Femur (tissue), 1 donor: ENCODE measurements around the gene ZNF750.

Experiments
- DNase-seq: peaks from one replicate; pipeline ENCODE4 v3.0.0-alpha.2; 2017

The ZNF750 gene

DNA sequence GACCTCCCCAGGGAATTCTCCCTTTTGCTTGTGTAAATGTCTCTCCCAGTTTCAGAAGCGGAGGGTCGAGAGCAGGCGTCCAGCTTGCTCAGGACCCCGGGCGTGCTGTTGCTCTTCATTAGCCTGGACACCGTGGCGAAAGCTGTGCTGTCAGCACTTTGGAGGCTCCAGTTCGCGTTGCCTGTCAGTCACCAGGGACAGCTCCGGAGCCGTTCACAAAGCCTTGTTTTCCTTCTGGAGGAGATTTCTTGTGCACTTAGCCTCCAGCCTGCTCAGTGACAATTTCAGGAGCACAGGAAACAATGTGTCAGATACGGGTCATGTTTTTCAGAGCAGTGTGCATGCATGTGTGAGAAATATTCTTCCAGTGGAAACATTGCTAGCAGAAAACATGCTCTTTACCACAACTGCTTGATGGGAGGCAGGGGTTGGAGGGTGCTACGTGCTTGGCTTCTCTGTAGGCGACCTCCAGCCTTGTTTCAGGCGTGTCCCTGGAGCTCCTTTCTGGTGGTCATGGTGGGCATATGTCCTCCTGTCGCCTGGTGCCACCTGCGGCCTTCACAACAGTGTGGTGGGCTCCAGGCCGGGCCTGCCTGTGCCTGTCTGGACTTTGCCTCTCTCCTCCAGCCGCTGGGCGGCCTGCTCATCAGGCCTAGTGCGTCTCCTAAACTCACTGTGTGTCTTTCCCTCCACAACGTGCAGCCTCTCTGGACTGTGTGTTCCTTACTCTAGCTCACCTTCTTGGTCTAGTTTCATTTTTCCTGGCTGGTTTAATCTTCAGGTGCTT is 29.0 kb downstream of the ZNF750 start:
- DNase-seq, result no peak

DNA sequence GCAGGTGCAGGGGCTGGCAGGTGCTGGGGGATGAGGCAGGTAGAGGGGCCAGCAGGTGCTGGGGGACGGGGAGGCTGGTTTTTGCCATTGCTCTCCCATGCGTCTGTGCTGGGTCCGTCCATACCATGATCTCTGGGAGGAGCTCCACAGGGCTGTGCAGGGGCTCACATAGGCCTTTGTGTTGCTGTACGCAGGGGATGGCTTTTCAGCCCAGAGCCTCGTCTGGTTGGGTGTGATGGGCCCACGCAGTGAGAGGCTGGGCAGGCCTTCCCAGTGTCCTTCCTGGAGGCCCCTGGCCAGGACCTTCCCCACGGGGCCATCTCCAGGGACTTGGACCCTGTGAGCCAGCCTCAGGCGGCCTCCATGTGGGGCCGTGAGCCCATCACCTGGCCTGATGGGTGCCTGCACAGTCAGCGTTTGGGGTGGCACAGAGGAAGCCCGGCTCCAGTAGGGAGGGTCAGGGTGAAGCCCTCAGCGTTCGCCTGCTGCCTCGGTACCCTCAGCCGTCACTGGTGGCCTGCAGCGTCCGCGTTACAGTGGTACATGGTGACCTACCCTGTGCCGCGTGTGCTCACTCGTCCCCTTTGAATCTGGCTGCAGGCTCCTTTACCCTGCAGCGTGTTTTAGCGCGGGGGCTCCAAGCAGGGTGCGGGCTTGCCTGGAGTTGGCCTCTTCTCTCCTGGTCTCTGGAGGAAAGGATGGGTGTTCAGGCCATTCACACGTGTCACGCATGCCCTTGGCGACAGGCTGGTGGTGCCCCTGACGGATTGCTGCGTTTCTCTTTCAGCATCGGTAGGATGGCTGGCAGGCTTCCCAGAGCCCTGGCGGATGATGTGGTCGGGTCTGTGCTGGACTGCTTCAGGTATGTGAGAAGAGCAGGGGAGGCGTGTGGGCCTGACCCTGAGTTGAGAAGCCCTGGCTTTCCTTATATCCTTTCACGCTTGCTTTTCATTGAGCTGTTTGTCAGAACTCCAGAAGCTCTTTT is 30.6 kb downstream of the ZNF750 start:
- DNase-seq, result peak; percentile 45

DNA sequence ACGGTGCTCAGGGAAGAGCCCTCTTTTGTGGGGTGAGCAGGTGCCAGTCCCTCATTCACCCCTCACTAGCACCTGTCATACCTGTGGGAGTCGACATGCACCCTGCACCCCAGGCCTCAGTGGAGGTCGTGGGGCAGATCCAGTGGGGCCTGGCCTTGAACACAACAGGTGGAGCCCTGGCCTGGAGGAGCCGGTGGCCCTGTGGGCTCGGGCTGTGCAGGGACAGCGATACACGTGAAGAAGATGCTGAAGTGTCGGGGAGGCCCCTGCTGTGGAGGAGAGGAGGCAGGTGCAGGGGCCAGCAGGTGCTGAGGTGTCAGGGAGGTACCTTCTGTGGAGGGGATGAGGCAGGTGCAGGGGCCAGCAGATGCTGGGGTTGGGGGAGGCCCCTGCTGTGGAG is 31.8 kb downstream of the ZNF750 start:
- DNase-seq, result no peak

DNA sequence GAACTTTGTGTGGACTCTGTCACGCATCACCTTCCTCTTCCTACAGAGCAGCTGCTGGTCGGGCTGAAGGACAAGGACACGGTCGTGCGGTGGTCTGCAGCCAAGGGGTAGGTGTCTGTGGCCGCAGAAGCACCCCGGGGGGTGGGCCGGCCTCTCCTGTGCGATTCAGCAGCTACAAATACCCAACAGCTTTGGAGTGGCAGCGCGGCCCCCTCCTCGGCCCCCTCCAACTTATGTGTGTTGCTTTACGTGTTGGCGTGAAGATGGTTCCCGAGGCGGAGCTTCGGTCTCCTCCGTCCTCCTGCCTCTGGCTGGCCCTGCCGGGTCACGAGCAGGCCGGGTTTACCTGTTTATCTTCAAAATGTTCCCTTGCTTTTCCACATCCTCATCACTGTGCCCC is 32.3 kb downstream of the ZNF750 start:
- no peak for DNase-seq

DNA sequence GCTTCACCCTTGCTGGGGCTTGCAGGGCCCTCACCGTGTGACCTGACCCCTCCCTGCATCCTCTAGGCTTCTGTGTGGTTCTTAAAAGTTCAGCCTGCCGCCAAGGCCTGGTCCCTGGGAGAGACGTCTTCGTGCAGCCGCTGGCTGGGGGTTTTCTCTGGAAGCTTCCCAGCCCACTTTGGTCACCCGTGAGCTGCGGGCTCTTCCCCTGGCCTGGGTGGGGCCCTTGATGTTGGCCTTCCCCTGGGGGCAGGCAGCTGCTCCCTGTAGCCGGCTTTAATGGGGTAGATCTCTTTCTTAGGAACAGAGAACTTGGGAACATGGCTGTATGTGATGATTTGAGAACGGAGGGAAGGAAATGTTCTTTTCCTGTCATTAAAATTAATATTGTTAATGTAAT is 32.7 kb downstream of the ZNF750 start:
- no peak for DNase-seq

DNA sequence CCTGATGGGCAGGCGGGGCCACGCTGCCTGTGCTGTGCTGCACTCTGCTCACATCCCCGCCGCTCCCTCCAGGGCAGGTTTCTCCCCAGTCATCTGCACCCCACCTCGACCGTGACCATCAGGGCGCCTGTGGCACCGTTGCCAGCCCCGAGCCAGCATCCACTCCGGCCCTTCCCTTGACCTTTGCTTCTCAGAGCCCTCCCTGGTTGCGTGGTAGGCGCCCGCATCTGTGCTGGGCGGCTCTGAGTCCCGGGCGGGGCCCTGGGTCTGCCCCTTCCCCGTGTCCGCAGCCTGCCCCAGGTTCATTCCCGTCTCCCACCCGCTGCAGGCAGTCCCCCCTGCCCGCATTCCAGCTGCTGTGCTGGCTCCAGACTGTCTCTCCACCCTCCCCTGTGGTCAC is 33.2 kb downstream of the ZNF750 start:
- DNase-seq, result no peak

DNA sequence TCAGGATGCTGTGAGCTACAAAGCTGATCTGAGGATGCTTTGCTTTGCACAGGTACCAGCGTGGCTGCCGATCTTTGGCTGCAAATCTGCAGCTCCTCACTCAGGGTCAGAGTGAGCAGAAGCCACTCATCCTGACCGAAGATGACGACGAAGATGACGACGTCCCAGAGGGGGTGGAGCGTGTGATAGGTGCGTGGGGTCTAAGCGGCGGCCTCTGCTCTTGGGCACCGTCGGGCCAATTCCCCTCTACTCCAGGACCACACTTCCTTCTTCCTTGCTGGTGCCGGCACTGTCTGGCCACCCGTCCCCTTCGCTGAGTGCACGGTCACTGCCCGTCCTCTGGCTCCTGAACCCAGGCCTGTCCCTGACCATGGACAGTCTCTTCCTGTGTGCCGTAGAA is 34.0 kb downstream of the ZNF750 start:
- no peak for DNase-seq

DNA sequence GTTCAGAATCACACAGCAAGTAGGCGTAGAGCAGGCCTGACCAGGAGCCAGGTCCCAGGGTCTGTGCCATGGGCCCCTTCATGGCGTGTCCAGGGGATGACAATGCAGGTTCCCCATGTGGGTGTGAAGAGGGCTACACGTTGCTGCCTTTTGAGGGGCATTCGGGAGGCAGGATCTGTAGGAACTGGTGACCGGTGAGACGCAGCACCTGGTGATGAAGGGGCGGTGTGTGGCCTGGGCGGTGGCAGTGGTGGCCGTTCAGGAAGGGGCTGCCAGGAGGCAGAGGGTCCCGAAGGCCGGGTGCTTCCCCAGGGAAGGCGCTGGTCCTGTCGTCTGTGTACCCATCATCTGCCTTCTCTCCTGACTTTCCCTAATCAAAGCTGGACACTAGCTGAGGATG is 34.6 kb downstream of the ZNF750 start:
- DNase-seq, result no peak

DNA sequence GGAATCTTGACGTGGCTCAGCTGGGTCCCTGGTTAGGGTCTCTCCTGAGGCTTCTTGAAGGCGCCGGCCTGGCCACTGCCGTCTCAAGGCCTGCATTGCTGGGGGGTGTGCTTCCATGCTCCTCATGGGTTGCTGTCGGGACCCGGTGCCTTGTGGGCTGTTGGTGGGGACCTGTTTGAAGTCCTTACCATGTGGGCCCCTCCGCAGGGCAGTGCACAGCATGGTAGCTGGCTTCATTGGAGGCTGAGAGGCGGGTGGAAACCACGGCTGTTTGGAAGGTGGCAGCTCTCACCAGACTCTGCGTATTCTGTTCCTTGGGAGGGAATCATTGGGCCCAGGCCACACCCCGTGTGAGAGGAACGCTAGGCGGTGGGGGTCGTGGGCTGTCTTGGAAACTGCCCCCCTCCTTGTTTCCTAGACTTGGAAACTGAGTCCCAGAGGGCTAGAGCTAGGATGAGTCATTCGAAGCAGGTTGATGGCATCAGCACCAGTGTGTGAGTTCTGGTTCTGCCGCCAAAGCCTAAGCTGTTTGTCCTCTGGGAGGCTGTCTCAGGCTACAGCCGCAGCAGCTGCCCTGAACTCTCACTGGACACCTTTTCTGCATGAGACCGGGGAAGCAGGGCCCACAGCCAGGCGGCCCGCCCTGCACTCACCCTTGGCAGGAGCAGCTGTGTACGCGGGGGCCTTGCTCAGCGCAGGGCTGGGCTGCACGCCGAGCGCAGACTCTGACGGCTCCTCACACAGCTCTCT is 35.2 kb downstream of the ZNF750 start:
- DNase-seq, result peak; percentile 93

DNA sequence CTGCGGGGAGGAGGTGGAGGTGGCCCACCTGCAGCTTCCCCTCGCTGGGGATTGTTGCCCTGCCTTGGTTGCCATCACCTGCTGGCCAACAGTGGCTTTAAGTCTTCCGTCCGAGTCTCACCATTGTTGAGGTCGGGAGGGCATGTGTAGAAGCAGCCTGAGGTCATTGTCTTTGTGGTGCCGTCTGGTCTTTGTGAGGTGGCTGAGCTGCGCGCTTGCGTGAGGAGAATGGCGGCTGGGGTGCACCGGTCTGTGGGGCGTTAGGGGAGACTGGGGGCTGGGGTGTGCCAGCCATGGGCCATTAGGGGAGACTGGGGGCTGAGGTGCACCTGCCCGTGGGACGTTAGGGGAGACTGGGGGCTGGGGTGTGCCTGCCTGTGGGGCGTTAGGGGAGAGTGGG is 36.2 kb downstream of the ZNF750 start:
- no peak for DNase-seq

DNA sequence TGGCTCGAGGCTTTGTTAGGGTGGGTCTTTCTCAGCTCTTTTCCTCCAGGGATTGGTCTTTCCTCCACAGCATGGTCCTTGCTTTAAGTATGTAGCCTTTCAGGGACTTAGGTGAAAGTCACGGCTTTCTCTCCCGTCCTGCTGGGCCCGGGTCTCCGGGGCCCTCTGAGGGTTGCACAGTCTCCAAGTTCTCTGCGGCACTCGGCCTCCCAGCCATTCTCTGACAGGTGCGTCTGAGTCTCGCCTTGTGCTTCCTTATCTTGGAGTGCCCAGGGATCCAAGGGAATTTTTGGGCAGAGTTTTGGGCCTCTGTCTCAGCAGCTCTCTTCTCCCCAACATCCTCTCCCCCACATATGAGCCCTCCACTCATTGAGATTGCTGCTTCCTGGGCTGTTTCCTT is 36.6 kb downstream of the ZNF750 start:
- no peak for DNase-seq

DNA sequence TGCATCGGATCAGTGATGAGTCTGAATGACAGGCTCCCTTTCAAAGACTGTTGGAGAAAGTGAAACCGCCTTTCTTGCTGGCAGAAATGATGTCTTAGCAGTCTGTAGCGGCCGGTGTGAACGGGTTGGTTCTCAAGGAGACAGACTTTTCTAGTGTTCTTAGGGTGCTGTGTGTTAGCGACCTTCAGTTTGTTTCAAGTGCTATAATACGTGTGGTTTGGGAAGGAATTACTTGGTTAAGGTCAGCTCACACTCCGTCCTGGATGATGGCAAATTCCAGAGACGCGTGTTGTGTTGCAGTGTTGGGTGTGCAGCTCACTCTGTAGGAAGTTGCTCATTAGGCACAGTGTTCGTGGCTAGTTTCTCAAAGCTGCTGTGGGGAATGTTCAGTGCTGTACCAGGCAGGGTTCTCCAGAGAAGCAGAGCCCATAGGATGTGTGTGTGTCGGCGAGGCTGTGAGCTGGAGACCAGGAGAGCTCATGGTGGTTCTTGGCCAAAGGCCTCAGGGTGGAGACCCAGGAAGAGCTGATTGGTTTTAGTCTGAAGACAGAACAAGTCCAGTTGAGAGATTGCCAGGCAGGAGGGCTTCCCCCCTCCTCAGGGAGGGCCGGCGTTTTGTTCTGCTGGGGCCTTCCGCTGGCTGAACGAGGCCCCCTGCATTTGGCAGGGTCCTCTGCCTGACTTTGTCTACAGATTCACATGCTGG is 37.6 kb downstream of the ZNF750 start:
- DNase-seq, result no peak

DNA sequence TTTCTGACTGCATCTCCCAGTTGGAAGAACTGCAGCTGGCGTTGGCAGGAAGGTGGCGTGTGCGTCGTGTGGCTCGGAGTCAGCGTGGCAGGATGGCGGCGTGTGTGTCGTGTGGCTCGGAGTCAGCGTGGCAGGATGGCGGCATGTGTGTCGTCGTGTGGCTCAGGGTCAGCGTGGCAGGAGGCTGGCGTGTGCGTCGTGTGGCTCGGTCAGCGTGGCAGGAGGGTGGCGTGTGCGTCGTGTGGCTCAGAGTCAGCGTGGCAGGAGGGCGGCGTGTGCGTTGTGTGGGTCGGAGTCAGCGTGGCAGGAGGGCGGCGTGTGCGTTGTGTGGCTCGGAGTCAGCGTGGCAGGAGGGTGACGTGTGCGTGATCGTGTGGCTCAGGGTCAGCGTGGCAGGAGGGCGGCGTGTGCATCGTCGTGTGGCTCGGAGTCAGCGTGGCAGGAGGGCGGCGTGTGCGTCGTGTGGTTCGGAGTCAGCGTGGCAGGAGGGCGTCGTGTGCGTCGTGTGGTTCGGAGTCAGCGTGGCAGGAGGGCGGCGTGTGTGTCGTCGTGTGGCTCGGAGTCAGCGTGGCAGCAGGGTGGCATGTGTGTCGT is 38.3 kb downstream of the ZNF750 start:
- DNase-seq, result no peak

DNA sequence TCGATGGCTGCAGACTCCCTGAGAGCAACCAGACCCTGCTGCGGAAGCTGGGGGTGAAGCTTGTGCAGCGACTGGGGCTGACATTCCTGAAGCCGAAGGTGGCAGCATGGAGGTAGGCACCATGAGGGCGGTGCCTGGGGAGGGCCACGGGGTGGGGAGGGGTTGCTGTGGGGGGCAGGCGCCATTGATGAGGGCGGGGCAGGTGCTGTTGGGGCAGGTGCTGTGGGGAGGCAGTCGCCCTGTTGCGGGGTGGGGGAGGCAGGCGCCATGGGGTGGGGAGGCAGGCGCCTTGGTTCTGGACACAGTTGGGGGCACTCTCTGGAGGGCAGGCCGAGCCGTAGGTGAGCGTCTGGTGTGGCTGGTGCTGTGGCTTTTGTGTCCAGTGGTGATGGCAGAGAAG is 38.9 kb downstream of the ZNF750 start:
- no peak for DNase-seq

DNA sequence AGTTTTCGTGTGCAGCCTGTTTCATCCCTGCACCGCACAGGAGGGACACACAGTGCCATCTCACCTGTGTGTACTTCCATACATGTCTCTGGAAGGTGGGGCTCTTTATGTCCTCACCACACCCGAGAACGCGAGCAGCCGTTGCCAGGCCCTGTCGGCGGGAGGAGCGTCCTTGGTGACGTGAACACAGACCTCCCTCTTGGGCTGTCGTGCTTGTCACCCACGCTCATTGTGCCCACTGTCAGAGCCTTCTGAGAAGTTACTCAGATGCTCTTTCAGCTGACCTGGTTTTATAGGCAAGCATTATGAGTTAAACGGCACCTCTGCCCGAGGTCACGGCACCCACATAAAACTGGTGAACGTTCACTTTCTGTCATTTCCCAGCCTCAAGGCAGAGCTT is 40.2 kb downstream of the ZNF750 start:
- DNase-seq, result no peak

DNA sequence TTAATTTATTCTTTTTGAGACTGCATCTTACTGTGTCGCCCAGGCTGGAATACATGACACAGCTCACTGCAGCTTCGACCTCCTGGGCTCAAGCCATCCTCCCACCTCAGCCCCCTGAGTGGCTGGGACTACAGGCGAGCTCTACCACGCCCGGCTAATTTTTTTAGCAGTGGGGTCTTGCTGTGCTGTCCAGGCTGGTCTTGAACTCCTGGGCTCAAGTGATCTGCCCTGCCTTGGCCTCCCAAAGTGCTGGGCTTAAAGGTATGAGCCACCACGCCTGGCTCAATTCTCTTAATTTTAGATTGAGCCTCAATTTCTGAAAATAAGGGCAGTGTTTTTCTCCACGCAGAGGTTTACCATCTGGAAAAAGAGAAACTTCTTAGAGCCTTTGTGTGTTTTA is 41.1 kb downstream of the ZNF750 start:
- no peak for DNase-seq

DNA sequence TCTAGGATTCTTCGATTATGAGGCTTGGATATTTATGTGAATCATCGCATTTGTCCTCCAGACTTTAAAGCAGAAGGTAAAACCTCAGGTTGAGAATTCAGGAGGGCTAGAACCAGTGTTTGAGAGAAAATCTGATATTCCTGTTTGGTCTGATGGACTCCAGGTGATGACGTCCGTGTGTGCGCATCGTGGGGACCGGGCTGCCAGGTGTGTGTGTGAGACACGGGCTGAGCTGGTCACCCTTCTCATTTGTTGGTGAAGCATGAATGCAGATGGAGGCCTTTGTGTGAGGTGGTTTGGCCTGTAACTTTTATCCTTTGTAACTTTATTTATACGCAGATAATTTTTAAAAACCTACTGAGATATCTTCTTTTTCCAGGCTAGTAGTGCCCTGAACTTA is 42.8 kb downstream of the ZNF750 start:
- no peak for DNase-seq

DNA sequence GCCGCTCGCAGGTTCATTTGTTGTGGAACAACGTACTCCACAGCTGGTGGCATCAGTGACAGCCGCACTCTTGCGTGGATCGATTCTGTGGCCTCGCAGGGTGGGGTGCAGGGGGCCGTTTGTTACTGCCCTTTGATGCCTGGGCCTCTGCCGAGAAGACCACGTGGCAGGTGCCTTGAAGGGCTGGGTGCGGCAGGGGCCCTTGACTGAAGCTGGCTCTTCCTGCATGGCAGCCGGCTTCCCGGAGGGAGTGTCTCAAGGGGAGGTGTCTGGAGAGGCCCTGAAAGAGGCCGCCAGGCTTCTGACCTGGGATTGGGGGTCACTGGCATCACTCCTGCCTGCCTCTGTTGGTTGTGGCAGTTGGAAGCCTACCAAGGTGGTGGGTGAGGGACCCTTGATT is 44.2 kb downstream of the ZNF750 start:
- DNase-seq, result no peak

DNA sequence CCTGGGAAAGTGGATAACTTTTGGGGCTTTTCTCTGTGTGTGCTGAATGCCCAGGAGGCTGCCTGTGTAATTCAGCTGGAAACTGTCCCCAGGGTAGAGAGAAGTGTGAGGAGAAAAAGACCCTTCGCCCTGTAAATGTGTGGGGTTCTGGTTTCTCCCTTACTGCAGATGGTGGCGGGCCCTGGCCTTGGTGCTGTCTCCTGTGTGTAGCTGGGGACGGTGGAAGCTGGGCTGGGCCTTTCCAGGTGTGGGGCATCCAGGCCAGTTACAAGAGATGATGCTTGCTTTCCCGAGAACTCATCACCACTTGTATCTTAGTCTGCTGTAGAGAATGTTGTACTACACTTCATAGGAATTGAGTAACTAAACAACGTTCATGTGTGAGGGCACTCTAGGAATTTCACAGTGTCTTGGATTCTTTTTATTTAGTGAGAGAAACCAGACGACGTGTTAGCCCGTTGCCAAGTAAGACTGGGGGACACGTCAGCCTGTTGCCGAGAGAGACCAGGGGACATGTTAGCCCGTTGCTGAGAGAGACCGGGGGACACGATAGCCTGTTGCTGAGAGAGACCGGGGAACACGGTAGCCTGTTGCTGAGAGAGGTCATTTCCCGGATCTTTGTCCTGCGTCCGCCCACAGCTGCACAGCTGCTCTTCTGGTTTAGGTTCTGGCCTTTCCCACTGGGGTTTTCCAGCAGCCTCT is 44.9 kb downstream of the ZNF750 start:
- DNase-seq, result peak; percentile 79

DNA sequence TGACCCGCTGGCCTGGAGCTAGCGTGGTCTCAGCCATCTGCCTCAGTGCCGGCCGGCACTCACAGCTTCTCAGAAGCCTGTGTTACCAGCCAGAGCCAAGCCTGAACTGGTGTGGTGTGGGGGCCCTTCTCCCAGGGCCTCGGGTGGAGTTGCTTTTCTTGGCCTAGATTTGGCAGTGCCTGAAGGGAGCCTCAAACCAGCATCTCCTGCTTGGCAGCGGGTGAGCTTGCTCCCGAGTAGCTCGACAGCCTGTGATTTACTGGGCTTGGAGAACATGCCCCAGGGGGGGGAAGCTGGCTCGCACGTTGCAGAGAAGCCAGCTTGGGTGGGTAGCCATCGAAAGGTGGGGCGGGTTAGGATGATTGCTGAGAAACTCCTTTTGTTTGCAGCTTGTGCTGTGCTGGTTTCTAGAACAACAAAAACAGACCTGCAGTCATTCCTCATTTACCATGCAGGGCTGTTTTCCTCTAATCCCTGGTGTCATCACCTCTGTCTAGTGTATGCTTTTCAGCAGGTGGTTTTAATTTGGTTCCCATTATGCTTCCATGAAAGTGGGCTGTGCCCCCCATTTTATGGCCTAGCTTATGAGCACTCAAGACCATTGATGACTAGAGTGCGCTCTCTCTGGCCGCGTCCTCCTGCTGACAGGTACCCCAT is 45.7 kb downstream of the ZNF750 start:
- peak; percentile 74 for DNase-seq

DNA sequence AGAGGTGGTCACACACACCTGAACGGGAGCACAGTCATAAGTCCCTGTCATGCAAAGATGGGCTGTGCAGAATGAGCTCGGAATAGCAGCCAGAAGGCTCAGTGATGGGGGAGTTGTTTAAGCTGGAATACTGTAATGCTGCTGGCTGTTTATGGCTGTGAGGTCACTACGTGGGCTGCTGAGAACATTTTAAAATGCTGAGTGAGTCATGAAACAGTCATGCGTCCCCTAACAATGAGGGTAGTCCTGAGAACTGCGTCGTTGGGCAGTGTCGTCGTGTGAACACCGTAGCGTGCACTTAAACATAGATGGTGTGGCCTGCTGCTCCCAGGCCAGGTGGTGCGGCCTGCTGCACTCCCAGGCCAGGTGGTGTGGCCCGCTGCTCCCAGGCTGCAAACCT is 48.3 kb downstream of the ZNF750 start:
- no peak for DNase-seq
